ENCODE measurements around the gene ALK. TPM values are rescaled to one million over a fixed set of nuclear protein-coding genes. Genes with fewer than 3 reads are reported as not detected.

ALK gene
- total RNA-seq, 1 donor, result under 0.01 TPM

DNA sequence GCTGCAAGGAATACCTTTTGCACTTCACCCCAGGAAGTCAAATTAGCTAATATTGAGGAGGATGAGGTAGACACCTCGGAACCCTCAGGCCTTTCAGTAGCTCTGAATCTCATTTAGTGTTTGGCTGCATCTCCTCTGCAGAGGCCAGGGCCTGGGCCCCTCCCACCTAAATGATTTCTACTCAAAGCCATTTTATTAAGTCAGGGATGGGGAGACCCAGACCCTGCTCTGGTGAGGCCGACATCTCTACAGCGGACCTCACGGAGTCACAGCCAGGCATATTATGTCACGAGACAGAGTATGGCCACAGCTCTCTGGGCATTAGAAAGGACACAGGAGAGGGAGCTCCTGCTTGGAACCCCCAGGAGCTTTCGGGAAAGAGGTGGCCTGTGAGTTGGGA, 305.5 kb downstream of the ALK start:
- H4K20me1 ChIP-seq (ENCODE audit: insufficient read depth, low read length), result no peaks in the 10 kb centered on the region
- H3K36me3 ChIP-seq (ENCODE audit: insufficient read depth, low read length), result no peaks in the 10 kb centered on the region
- no peak overlapping the region for H3K4me3 ChIP-seq (ENCODE audit: insufficient read depth, low read length)
- TF ChIP-seq, protein P1, sequence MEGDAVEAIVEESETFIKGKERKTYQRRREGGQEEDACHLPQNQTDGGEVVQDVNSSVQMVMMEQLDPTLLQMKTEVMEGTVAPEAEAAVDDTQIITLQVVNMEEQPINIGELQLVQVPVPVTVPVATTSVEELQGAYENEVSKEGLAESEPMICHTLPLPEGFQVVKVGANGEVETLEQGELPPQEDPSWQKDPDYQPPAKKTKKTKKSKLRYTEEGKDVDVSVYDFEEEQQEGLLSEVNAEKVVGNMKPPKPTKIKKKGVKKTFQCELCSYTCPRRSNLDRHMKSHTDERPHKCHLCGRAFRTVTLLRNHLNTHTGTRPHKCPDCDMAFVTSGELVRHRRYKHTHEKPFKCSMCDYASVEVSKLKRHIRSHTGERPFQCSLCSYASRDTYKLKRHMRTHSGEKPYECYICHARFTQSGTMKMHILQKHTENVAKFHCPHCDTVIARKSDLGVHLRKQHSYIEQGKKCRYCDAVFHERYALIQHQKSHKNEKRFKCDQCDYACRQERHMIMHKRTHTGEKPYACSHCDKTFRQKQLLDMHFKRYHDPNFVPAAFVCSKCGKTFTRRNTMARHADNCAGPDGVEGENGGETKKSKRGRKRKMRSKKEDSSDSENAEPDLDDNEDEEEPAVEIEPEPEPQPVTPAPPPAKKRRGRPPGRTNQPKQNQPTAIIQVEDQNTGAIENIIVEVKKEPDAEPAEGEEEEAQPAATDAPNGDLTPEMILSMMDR (IDR thresholded peaks at IDR 0.05; ENCODE audit: extremely low read depth, low read depth, low read length), result no peak
- H3K4me1 ChIP-seq (ENCODE audit: insufficient read depth, low read length), result no peaks in the 10 kb centered on the region
- H3K27me3 ChIP-seq (ENCODE audit: insufficient read depth, low read length), result peaks cover 40% of the 10 kb centered on the region
- DNase-seq (ENCODE audit: insufficient read length, low spot score, missing footprints), result no peak
- H3K27ac ChIP-seq (ENCODE audit: low read depth, low read length), result no peak overlapping the region
- no peaks in the 10 kb centered on the region for H3K79me2 ChIP-seq (ENCODE audit: insufficient read depth, low read length)
- no peaks in the 10 kb centered on the region for H3K9me3 ChIP-seq (ENCODE audit: low read depth, low read length)
- no peak overlapping the region for H2AFZ ChIP-seq (ENCODE audit: low read length)
- no peak overlapping the region for H3K4me2 ChIP-seq (ENCODE audit: insufficient read depth, low read length)

DNA sequence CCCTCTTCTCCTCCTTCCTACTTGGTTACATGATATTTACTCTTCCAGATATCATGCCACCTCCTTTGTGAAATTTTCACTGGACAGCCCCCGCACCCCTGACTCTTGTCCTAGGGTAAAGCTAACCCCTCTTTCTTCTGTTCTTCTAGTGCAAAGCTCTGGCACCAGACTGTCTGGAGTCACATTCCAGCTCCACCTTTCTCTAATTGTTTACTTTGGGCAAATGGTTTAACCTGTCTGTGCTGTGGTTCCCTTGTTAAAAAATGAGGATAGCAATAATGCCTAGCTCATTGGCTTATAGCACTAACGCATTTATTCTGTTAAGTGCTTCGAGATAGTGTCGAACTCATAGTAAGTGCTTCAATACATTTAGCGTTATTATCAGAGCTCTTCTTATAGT, 306.2 kb downstream of the ALK start:
- Histone ChIP-seq H3K79me2 (ENCODE audit: insufficient read depth, low read length) (no peaks in the 10 kb centered on the region), H3K36me3 (ENCODE audit: insufficient read depth, low read length) (no peaks in the 10 kb centered on the region), H3K9me3 (ENCODE audit: low read depth, low read length) (no peaks in the 10 kb centered on the region), H3K4me3 (ENCODE audit: insufficient read depth, low read length) (no peak overlapping the region), H2AFZ (ENCODE audit: low read length) (no peak overlapping the region), H3K27ac (ENCODE audit: low read depth, low read length) (no peak overlapping the region), H3K27me3 (ENCODE audit: insufficient read depth, low read length) (peaks cover 40% of the 10 kb centered on the region), H3K4me2 (ENCODE audit: insufficient read depth, low read length) (no peak overlapping the region), H3K4me1 (ENCODE audit: insufficient read depth, low read length) (no peaks in the 10 kb centered on the region), H4K20me1 (ENCODE audit: insufficient read depth, low read length) (no peaks in the 10 kb centered on the region)
- TF ChIP-seq, protein P1 (IDR thresholded peaks at IDR 0.05; ENCODE audit: extremely low read depth, low read depth, low read length), result no peak
- no peak for DNase-seq (ENCODE audit: insufficient read length, low spot score, missing footprints)

DNA sequence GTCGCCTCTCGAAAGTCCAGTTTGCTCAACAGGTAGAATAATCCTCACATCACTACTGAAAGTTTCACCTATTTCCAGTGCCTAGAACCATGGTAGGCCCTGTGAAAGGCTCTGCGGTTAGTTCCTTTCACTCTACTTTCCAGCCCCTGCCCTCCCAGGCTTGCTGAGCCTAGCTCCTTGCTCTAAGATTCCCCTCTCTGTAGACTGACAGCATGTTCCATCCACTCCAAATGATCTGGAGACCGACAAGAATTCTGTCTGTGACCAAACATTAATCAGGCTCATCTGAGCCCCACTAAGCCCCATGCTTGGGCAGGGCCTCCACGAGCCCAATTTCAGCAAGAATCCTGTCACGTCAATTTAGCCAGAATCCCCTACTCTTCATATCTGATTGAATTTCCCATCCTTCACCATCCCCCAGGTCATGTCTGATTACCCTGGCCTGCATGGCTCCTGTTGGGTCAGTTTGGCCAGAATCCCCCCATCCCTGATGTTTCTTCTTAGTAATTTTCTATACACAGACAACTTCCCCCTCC, 307.0 kb downstream of the ALK start:
- no peak overlapping the region for H2AFZ ChIP-seq (ENCODE audit: low read length)
- H3K4me1 ChIP-seq (ENCODE audit: insufficient read depth, low read length), result no peaks in the 10 kb centered on the region
- no peaks in the 10 kb centered on the region for H3K79me2 ChIP-seq (ENCODE audit: insufficient read depth, low read length)
- H3K27ac ChIP-seq (ENCODE audit: low read depth, low read length), result no peak overlapping the region
- DNase-seq (ENCODE audit: insufficient read length, low spot score, missing footprints), result no peak
- H4K20me1 ChIP-seq (ENCODE audit: insufficient read depth, low read length), result no peaks in the 10 kb centered on the region
- no peak overlapping the region for H3K4me3 ChIP-seq (ENCODE audit: insufficient read depth, low read length)
- H3K36me3 ChIP-seq (ENCODE audit: insufficient read depth, low read length), result no peaks in the 10 kb centered on the region
- H3K27me3 ChIP-seq (ENCODE audit: insufficient read depth, low read length), result peaks cover 40% of the 10 kb centered on the region
- TF ChIP-seq, protein P1 (IDR thresholded peaks at IDR 0.05; ENCODE audit: extremely low read depth, low read depth, low read length), result no peak
- no peaks in the 10 kb centered on the region for H3K9me3 ChIP-seq (ENCODE audit: low read depth, low read length)
- no peak overlapping the region for H3K4me2 ChIP-seq (ENCODE audit: insufficient read depth, low read length)

DNA sequence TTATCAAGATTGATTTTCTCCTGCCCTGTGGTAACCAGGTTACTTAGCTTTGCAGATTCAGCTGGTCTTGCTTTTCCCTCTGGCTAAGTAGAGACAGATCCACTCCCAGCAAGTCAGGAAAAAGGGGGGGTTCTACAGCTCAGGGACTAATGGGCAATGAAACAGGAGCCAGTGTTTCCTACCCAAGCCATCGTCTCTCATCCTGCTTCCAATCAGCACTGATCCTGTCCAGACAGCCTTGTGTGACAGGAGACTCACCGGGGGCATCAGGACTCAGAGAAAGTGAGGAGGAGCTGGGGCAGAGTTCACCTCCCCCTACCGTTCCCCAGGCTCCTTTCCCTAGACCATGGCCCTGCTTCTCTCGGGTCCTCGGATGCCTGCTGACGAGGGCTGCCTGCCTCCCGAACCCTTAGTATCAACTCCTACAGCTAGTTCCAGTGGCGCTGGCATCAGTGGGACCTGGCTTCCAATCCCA, 307.6 kb downstream of the ALK start:
- H4K20me1 ChIP-seq (ENCODE audit: insufficient read depth, low read length), result no peaks in the 10 kb centered on the region
- no peaks in the 10 kb centered on the region for H3K4me1 ChIP-seq (ENCODE audit: insufficient read depth, low read length)
- no peak for DNase-seq (ENCODE audit: insufficient read length, low spot score, missing footprints)
- H3K79me2 ChIP-seq (ENCODE audit: insufficient read depth, low read length), result no peaks in the 10 kb centered on the region
- H3K9me3 ChIP-seq (ENCODE audit: low read depth, low read length), result no peaks in the 10 kb centered on the region
- H3K27ac ChIP-seq (ENCODE audit: low read depth, low read length), result no peak overlapping the region
- TF ChIP-seq, protein P1 (IDR thresholded peaks at IDR 0.05; ENCODE audit: extremely low read depth, low read depth, low read length), result no peak
- H3K4me2 ChIP-seq (ENCODE audit: insufficient read depth, low read length), result no peak overlapping the region
- H3K27me3 ChIP-seq (ENCODE audit: insufficient read depth, low read length), result peaks cover 40% of the 10 kb centered on the region
- no peak overlapping the region for H3K4me3 ChIP-seq (ENCODE audit: insufficient read depth, low read length)
- no peak overlapping the region for H2AFZ ChIP-seq (ENCODE audit: low read length)
- no peaks in the 10 kb centered on the region for H3K36me3 ChIP-seq (ENCODE audit: insufficient read depth, low read length)

All from osteoblast (primary cell).